NCI-H510A (cell line): ENCODE measurements around the gene SLCO3A1.
"Not testable (repeated sequence)": the region's sequence is repeated elsewhere in the genome, so short reads cannot be mapped to it uniquely, and the experiment has no call there.

ENCODE experiments used
- DNase-seq: peaks from one replicate; lab custom pipeline; 2025; lab: John Stamatoyannopoulos, UW

SLCO3A1 gene

DNA sequence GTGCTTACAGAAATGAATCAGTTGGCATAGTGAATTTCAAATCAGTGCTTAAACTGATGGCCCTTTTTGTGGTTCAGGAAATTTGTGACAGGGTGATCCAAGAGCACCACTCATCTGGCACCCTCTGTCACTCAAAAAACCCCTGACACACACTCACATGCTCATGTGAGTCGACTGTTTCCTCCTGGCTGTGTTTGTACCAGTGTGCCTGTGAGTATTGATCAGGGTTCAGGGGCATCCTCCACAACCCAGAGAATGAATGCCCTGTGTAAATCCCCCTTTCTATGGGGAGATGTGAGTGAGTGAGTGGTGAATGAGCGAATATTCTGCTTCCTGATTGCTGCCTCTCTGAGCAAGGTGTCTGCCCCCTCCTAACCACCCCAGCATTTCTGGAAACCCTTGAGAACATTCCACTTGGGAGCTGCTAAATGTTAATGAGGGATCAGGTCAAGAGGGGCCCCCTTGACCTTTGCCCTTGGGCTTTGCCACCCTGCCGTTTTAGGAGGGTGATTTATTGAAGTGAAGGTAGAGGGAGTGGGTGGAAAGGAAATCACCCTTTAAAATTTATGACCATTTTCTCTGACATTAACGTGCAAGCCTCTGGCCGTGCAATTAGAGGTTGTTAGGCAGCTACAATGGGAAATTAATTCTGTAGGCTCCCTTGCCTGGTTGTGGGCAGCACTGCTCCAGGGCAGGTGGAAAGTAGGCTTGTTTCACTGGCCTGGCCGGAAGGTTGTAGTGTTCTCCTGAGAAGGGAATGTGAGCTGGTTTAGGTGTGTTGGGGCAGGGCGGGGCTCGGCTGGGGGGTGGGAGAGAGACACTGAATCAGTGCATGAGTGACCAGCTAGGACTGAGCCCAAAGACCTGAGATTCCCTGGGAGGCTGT, 87.2 kb downstream of the SLCO3A1 start:
- DNase-seq = no peak

DNA sequence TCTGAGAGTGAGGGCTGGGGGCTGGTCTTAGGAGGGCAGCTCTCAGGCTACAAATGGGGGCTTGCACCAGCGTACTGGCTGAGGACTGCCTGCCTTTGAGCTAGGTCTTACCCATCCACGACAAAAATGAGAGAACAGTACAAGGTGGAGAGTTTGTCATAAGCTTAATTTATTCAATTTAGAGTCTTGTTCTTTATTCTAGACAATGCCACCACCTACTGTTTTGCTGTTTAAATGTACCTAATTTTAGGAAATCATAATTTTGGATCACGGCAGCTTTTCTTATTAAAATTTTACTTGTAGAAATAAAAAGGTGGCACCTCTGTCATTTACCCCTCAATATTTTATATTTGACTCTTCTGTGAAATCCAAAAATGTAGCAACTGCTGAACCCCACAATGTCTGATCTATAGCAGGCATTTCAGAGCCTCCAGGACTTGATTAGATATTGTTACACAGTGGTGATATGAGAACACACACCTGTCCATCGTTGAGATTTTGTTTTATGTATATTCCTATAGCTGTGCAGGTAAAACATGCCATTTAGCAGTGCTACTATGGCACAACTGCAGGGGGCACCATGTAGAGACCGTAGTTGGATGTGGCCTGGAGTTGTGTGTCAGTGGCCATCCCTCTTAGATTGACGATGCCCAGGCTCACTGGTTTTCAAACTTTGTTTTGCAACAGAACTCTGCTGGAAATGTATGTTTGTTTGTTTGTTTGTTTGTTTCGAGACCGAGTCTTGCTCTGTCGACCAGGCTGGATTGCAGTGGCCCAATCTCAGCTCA, 88.6 kb downstream of the SLCO3A1 start:
- DNase-seq = no peak

DNA sequence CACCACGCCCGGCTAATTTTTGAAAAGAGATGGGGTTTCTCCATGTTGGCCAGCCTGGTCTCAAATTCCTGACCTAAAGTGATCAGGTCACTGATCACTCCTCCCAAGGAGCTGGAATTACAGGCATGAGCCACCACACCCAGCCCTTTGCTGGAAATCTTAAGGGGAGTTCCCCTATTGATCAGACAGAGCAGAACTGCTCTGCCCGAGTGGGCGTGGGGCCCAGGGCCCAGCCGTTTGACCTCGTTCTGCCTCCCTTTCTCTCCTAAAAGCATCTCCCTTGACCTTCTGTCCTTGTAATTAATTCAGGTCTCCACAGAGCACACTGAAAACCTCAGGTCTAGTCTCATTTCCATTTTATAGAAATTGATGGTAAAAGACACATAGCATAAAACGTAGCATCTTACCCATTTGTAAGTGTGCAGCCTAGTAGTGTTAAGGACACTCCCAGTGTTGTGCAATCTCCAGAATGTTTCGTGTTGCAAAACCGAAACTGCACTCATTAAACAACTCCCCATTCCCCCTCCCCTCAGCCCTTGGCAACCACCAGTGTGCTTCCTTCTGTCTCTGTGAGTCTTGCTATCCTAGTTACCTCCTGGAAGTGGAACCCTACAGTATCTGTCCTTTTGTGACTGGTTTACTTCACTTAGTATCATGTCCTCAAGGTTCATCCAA, 89.3 kb downstream of the SLCO3A1 start:
- DNase-seq = peak; percentile 68

- no peak for DNase-seq
Observed at GRCh38 chr15:91944331-91944730, 90.8 kb downstream of the SLCO3A1 start.

- no peak for DNase-seq
Observed at GRCh38 chr15:91945385-91945784, 91.9 kb downstream of the SLCO3A1 start.

DNA sequence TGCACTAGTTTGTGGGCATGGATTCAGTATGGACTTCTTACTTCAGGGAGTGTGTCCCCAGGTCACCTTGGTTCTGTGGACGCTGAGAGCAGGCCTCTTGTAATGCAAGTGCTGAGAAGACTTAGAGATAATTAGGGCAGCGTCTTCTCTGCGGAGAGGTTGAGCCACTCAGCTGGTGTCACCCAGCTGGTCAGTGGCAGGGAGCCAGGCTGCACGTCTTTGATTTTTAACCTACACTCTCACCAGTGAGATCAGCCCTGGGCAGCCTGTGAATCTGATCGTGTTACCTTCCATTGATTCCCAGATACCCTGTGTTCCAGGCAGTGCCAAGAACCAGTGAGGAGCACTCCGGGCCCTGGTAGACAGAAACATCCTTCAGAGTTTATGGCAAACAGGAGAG, 92.6 kb downstream of the SLCO3A1 start:
- DNase-seq = no peak

- no peak for DNase-seq
Observed at GRCh38 chr15:91946581-91947292, 93.2 kb downstream of the SLCO3A1 start.

GRCh38 chr15:91947293-91947679, 93.8 kb downstream of the SLCO3A1 start:
- no peak for DNase-seq

DNA sequence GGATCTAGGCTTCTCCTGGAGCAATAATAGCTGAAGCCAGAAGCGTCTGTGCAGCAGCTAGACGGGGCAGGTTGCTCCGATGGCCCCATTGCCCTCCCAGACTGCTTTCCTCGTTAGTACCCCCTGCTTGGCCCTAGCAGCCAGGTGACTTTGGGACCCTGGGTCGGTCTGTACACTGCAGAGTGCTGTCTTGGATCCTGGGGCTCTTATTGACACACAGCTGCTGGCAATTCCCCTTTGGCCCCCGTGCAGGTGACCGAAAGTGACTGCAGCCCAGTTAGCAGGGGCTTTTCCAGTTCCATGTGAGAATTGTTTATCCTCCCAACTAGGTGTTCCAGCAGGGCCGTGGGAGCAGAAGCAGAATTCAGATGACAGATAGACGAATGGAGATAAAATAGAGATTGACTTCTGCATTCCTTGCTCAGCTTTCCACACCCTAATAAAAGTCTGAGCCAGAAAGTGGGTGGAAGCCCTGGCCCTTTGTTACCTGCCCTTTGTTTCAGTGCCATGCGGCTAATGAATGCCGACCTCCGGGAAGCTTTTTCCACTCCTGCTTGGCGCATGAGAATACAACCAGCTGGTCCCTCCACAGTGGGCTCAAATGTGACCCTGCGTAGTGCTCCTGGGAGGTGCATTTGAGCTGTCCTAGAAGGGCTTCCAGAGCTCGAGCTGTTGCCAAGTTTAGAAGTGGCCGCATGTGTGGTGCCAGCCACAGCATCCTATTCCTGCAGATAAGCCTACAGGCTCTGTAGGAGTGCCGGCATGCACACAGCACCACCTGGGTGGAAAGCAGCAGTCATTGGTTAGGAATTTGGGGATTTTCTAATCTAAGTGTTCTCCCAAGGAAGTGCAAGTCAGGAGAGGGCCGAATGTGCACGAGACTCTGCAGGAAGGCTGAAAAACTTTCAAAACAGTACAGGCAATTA, 94.4 kb downstream of the SLCO3A1 start:
- no peak for DNase-seq

- no peak for DNase-seq
Observed at GRCh38 chr15:91949361-91949760, 95.9 kb downstream of the SLCO3A1 start.

GRCh38 chr15:91950054-91950453, 96.5 kb downstream of the SLCO3A1 start:
- no peak for DNase-seq

- DNase-seq = no peak
Observed at GRCh38 chr15:91950631-91951329, 97.3 kb downstream of the SLCO3A1 start.

- no peak for DNase-seq
Observed at GRCh38 chr15:91952216-91952615, 98.7 kb downstream of the SLCO3A1 start.

DNA sequence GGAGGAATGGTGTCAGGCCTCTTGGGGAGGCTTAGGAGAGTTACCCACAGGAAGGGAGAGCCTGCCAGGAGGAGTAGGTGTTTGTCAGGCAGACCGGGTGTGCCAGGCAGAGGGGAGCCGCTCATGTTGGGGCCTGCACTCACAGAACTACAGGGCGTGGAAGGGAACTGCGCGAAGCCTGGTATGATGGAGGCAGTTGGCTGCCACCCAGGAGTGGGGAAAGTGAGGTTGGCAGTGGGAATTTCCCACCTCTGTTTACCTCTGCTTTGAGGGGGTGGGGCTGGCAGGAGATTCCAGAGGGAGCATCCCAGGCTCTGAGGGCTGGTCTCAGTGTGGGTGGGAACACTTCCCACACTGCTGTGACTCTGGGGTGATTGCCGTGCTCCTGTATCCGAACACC, 99.9 kb downstream of the SLCO3A1 start:
- DNase-seq = no peak

- no peak for DNase-seq
Observed at GRCh38 chr15:91954292-91954691, 100.8 kb downstream of the SLCO3A1 start.

- DNase-seq = no peak
Observed at GRCh38 chr15:91956026-91956723, 102.7 kb downstream of the SLCO3A1 start.

- DNase-seq = no peak
Observed at GRCh38 chr15:91961357-91961756, 107.8 kb downstream of the SLCO3A1 start.

- DNase-seq = not testable (repeated sequence)
Observed at GRCh38 chr15:91963747-91964146, 110.2 kb downstream of the SLCO3A1 start.

DNA sequence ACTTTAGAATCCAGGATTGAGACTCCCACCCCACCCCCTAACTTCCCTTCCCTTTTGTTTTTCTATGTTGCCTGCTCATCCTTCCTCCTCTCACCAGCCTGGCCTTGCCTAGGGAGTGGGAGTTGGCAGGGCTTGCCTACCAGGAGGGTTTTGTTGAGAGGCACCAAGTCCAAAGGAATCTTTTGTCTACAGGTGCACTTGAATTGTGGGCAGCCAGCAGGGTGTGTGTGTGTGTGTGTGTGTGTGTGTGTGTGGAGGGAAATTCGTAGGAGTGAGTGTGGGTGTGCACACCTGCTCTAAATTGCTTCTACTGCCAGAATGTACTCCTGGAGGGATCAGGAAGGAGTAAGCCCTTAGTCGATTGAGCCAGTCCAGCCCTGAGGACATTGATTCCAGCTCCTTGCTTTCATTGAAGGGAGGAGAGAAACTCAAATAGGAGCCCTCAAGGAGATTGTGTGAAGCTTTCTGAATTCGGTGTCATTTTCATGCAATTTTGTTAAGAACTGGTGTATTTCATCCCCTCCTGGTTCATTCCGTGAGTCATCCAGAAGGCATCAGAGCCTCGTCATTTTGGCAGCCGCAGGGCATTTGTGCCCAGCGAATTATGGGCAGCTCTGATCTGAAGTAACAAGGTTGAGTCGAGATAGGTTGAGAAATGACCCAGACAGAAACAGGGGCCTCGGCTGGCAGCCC, 112.1 kb downstream of the SLCO3A1 start:
- DNase-seq = no peak
